HEK293 (cell line): ENCODE results near the gene GLRX5.

Experiments
- CTCF ChIA-PET: fragments of 350-600 bp; formaldehyde crosslinking; extraction: SDS; loops from one replicate; lab custom pipeline; 2021; ENCODE audit warnings: antibody characterized with exemption; lab: Yijun Ruan, JAX
- POLR2A ChIA-PET: fragments of 300-600 bp; formaldehyde crosslinking; extraction: SDS; loops from one replicate; lab custom pipeline; 2020; ENCODE audit warnings: antibody characterized with exemption, inconsistent platforms; lab: Yijun Ruan, JAX
- H3K27ac ChIP-seq: fragments of 200-500 bp; sonication (Bioruptor generic); 2 replicates; pipeline ENCODE4 v1.5.1; 2014; ENCODE audit warnings: low read depth, low read length, control low read depth, inconsistent platforms; ENCODE audit errors: extremely low read depth
- H3K36me3 ChIP-seq, 2 experiments: fragments of 200-500 bp in 1 of 2; sonication (Bioruptor generic) in 1 of 2; 1 replicate in 1 of 2; 2 replicates in 1 of 2; pipeline ENCODE4 v1.5.1; 2014 to 2017; ENCODE audit warnings: inconsistent platforms in 2 of 2, low read length in 2 of 2; ENCODE audit not compliant: control insufficient read depth in 2 of 2, insufficient read depth in 1 of 2
- H3K4me1 ChIP-seq: fragments of 200-500 bp; sonication (Bioruptor generic); 2 replicates; pipeline ENCODE4 v1.5.1; 2014; ENCODE audit warnings: mild to moderate bottlenecking, low read length, inconsistent platforms; ENCODE audit not compliant: control insufficient read depth, insufficient read depth
- H3K4me3 ChIP-seq: 2 replicates; pipeline ENCODE4 v1.5.1; 2011; ENCODE audit warnings: low read depth, mild to moderate bottlenecking, control low read depth, low read length, moderate library complexity
- H3K9me3 ChIP-seq: fragments of 200-500 bp; sonication (Bioruptor generic); 2 replicates; pipeline ENCODE4 v1.5.1; 2014; ENCODE audit warnings: low read depth, low read length, inconsistent platforms; ENCODE audit not compliant: control insufficient read depth, insufficient read depth
- EGR2 ChIP-seq: fragments of 450-650 bp; formaldehyde crosslinking; IDR thresholded peaks from 2 replicates; pipeline ENCODE4 v1.5.1; 2016; ENCODE audit warnings: low read depth, missing biosample characterization, missing genetic modification characterization
- HIC1 ChIP-seq: fragments of 450-650 bp; formaldehyde crosslinking; IDR thresholded peaks from 2 replicates; pipeline ENCODE4 v1.5.1; 2016; ENCODE audit warnings: missing biosample characterization, missing genetic modification characterization
- HOXD13 ChIP-seq: sonication (generic); formaldehyde crosslinking; IDR thresholded peaks from 2 replicates; pipeline ENCODE4 v1.8.0; 2022; ENCODE audit warnings: missing genetic modification reagents, borderline replicate concordance
- KLF7 ChIP-seq: fragments of 450-650 bp; formaldehyde crosslinking; IDR thresholded peaks from 2 replicates; pipeline ENCODE4 v1.5.1; 2016; ENCODE audit warnings: missing biosample characterization, missing genetic modification characterization, borderline replicate concordance
- KLF8 ChIP-seq: fragments of 450-650 bp; formaldehyde crosslinking; IDR thresholded peaks from 2 replicates; pipeline ENCODE4 v1.5.1; 2016; ENCODE audit warnings: missing biosample characterization, missing genetic modification characterization
- SALL2 ChIP-seq: fragments of 450-650 bp; formaldehyde crosslinking; IDR thresholded peaks from 2 replicates; pipeline ENCODE4 v1.5.0; 2017; ENCODE audit warnings: missing biosample characterization, mild to moderate bottlenecking, missing genetic modification characterization, borderline replicate concordance
- YY1 ChIP-seq: fragments of 450-650 bp; formaldehyde crosslinking; IDR thresholded peaks from 2 replicates; pipeline ENCODE4 v1.5.1; 2018; ENCODE audit warnings: missing biosample characterization, missing genetic modification characterization
- ZBTB10 ChIP-seq: fragments of 450-650 bp; formaldehyde crosslinking; IDR thresholded peaks from 2 replicates; pipeline ENCODE4 v1.5.1; 2016; ENCODE audit warnings: missing biosample characterization, missing genetic modification characterization
- ZBTB17 ChIP-seq: fragments of 450-650 bp; formaldehyde crosslinking; IDR thresholded peaks from 2 replicates; pipeline ENCODE4 v1.5.1; 2016; ENCODE audit warnings: missing biosample characterization, missing genetic modification characterization
- ZBTB48 ChIP-seq: fragments of 450-650 bp; formaldehyde crosslinking; IDR thresholded peaks from 2 replicates; pipeline ENCODE4 v1.5.1; 2016; ENCODE audit warnings: missing biosample characterization, missing genetic modification characterization
- ZFHX2 ChIP-seq: fragments of 450-650 bp; formaldehyde crosslinking; conservative IDR thresholded peaks from 2 replicates; pipeline ENCODE4 v1.5.1; 2016; ENCODE audit warnings: missing biosample characterization, missing genetic modification characterization
- ZNF202 ChIP-seq: fragments of 450-650 bp; formaldehyde crosslinking; IDR thresholded peaks from 2 replicates; pipeline ENCODE4 v1.5.1; 2016; ENCODE audit warnings: missing biosample characterization, missing genetic modification characterization, borderline replicate concordance
- ZNF223 ChIP-seq: fragments of 450-650 bp; formaldehyde crosslinking; IDR thresholded peaks from 2 replicates; pipeline ENCODE4 v1.5.1; 2016; ENCODE audit warnings: missing biosample characterization, missing genetic modification characterization
- ZNF239 ChIP-seq: fragments of 450-650 bp; formaldehyde crosslinking; IDR thresholded peaks from 2 replicates; pipeline ENCODE4 v1.5.1; 2016; ENCODE audit warnings: missing biosample characterization, missing genetic modification characterization
- ZNF311 ChIP-seq: fragments of 450-650 bp; formaldehyde crosslinking; IDR thresholded peaks from 2 replicates; pipeline ENCODE4 v1.5.1; 2017; ENCODE audit warnings: missing biosample characterization, missing genetic modification characterization, borderline replicate concordance
- ZNF416 ChIP-seq: fragments of 450-650 bp; formaldehyde crosslinking; IDR thresholded peaks from 2 replicates; pipeline ENCODE4 v1.5.1; 2016; ENCODE audit warnings: missing biosample characterization, missing genetic modification characterization
- ZNF677 ChIP-seq: fragments of 450-650 bp; IDR thresholded peaks from 2 replicates; pipeline ENCODE4 v1.5.0; 2018; ENCODE audit warnings: missing biosample characterization, mild to moderate bottlenecking, missing genetic modification characterization, moderate library complexity
- ZNF701 ChIP-seq: fragments of 450-650 bp; formaldehyde crosslinking; IDR thresholded peaks from 2 replicates; pipeline ENCODE4 v1.5.1; 2016; ENCODE audit warnings: missing biosample characterization, missing genetic modification characterization
- ZNF768 ChIP-seq: fragments of 450-650 bp; formaldehyde crosslinking; IDR thresholded peaks from 2 replicates; pipeline ENCODE4 v1.5.1; 2018; ENCODE audit warnings: missing biosample characterization, mild to moderate bottlenecking, missing genetic modification characterization
- ZNF791 ChIP-seq: fragments of 450-650 bp; formaldehyde crosslinking; IDR thresholded peaks from 2 replicates; pipeline ENCODE4 v1.5.1; 2016; ENCODE audit warnings: missing biosample characterization, missing genetic modification characterization
- ZNF830 ChIP-seq: fragments of 450-650 bp; IDR thresholded peaks from 2 replicates; pipeline ENCODE4 v1.5.0; 2018; ENCODE audit warnings: missing biosample characterization, missing genetic modification characterization, low read depth, mild to moderate bottlenecking, moderate library complexity
- ZNF837 ChIP-seq: fragments of 450-650 bp; formaldehyde crosslinking; IDR thresholded peaks from 2 replicates; pipeline ENCODE4 v1.5.1; 2016; ENCODE audit warnings: missing biosample characterization, missing genetic modification characterization

Gene GLRX5

GRCh38 chr14:95500201-95500681 lies 34.6 kb upstream of the GLRX5 start:
- no peak overlapping the region for H3K27ac ChIP-seq
- no peak overlapping the region for H3K4me3 ChIP-seq
- H3K4me1 ChIP-seq = no peaks in the 10 kb centered on the region; the same call in 1 of the 2 replicates
- no peak for TF ChIP-seq HIC1 (tag by site-specific recombination)
- TF ChIP-seq, all 188 proteins: peak for 0
- no peaks in the 10 kb centered on the region for H3K9me3 ChIP-seq
- POLR2A ChIA-PET = interaction anchor here (0.7 kb wide), 1 partner anchor 282 kb away, joined by 3 read pairs; no protein-coding TSS in a partner anchor
- no peaks in the 10 kb centered on the region for H3K36me3 ChIP-seq
- CTCF ChIA-PET = no interaction called here

- Histone ChIP-seq H3K4me1 (no peaks in the 10 kb centered on the region; the same call in 1 of the 2 replicates), H3K36me3 (no peaks in the 10 kb centered on the region), H3K4me3 (no peak overlapping the region), H3K9me3 (no peaks in the 10 kb centered on the region), H3K27ac (no peak overlapping the region)
- TF ChIP-seq ZFHX2 = 0 out of 2 replicates have a peak, but pooled peaks have one; percentile 23
- peak; percentile 76 for TF ChIP-seq EGR2
- TF ChIP-seq SALL2 = no peak
- ChIA-PET CTCF (interaction anchor here (0.9 kb wide), 1 partner anchor 48 kb away, joined by 3 read pairs; no protein-coding TSS in a partner anchor), POLR2A (no interaction called here)
Measured at GRCh38 chr14:95500772-95501401, 34.0 kb upstream of the GLRX5 start.

GRCh38 chr14:95502381-95502950 lies 32.4 kb upstream of the GLRX5 start:
- H3K36me3 ChIP-seq = no peaks in the 10 kb centered on the region
- CTCF ChIA-PET = no interaction called here
- H3K4me3 ChIP-seq = no peak overlapping the region
- H3K9me3 ChIP-seq = no peaks in the 10 kb centered on the region
- POLR2A ChIA-PET = no interaction called here
- no peaks in the 10 kb centered on the region for H3K4me1 ChIP-seq
- H3K27ac ChIP-seq = no peak overlapping the region
- TF ChIP-seq EGR2 = no peak
- no peak for TF ChIP-seq ZNF677
- TF ChIP-seq KLF8 (tag by site-specific recombination) = no peak
- no peak for TF ChIP-seq ZNF239
- TF ChIP-seq YY1 (tag by site-specific recombination) = no peak
- no peak for TF ChIP-seq ZNF768 (tag by site-specific recombination)
- no peak for TF ChIP-seq ZNF701
- TF ChIP-seq, all 188 proteins: peak for 0

DNA sequence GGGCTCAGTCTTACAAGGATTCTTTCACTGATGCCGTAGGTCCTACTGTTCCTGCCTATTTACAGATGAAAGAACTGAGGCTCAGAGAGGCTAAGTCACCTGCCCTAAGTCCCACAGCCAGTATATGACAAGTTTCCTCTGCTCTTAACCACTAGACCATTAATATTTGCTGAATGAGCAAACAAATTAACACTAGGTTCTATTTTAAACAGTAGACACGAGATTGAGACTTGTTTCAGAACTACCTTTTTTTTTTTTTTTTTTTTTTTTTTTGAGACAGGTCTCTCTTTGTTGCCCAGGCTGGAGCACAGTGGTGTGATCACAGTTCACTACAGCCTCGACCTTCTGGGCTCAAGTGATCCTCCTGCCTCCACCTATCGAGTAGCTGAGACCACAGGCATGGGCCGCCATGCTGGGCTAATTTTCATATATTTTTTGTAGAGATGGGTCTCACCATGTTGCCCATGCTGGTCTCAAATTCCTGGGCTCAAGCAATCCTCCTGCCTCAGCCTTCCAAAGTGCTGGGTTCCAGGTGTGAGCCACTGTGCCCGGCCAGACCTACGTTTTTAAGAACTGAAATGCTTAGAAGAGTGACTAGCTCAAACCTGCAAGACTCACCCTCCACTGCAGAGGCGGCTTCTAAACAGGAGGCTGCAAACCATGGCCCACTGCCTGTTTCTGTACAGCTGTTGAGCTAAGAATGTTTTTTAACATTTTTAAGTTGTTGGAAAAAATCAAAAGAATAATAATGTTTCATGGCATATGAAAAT lies 31.3 kb upstream of the GLRX5 start:
- no peaks in the 10 kb centered on the region for H3K36me3 ChIP-seq
- POLR2A ChIA-PET = no interaction called here
- H3K9me3 ChIP-seq = no peaks in the 10 kb centered on the region
- H3K4me3 ChIP-seq = no peak overlapping the region
- no peak overlapping the region for H3K27ac ChIP-seq
- CTCF ChIA-PET = interaction anchor here (0.7 kb wide), 1 partner anchor 8 kb away, joined by 3 read pairs; no protein-coding TSS in a partner anchor
- H3K4me1 ChIP-seq = no peaks in the 10 kb centered on the region
- TF ChIP-seq YY1 (tag by site-specific recombination) = no peak
- no peak for TF ChIP-seq KLF8 (tag by site-specific recombination)
- TF ChIP-seq ZNF311 (tag by site-specific recombination) = no peak
- TF ChIP-seq ZNF202 (tag by site-specific recombination) = no peak
- no peak for TF ChIP-seq ZBTB17 (tag by site-specific recombination)
- no peak for TF ChIP-seq ZNF830 (tag by site-specific recombination)
- TF ChIP-seq ZNF837 (tag by site-specific recombination) = no peak
- no peak for TF ChIP-seq ZNF223
- TF ChIP-seq HOXD13 = no peak
- TF ChIP-seq KLF7 (tag by site-specific recombination) = no peak
- no peak for TF ChIP-seq ZBTB48 (tag by site-specific recombination)
- no peak for TF ChIP-seq ZNF416 (tag by site-specific recombination)
- no peak for TF ChIP-seq EGR2
- no peak for TF ChIP-seq ZBTB10 (tag by site-specific recombination)
- TF ChIP-seq ZNF791 = no peak
